Mesothelial cell of epicardium (in vitro differentiated cells): ENCODE data around the gene TSHZ1. TPM values are rescaled to one million over a fixed set of nuclear protein-coding genes. Genes with fewer than 3 reads are reported as not detected.

ENCODE experiments used
- DNase-seq, 2 experiments: peaks; one replicate each; pipeline ENCODE4 v3.0.0; 2021; ENCODE audit warnings: low spot score in 2 of 2; ENCODE audit not compliant: unreplicated experiment in 2 of 2
- H3K27ac Mint-ChIP-seq: 2 replicates; pipeline ENCODE4 v1.8.0; 2021; ENCODE audit warnings: mixed read lengths
- H3K27me3 Mint-ChIP-seq: 2 replicates; pipeline ENCODE4 v1.8.0; 2021; ENCODE audit warnings: low read depth, mixed read lengths
- H3K36me3 Mint-ChIP-seq: 2 replicates; pipeline ENCODE4 v1.8.0; 2021; ENCODE audit warnings: mixed read lengths
- H3K4me1 Mint-ChIP-seq: 2 replicates; pipeline ENCODE4 v1.8.0; 2021; ENCODE audit warnings: mixed read lengths
- H3K4me3 Mint-ChIP-seq: 2 replicates; pipeline ENCODE4 v1.8.0; 2021; ENCODE audit warnings: mild to moderate bottlenecking, moderate library complexity, mixed read lengths
- H3K9me3 Mint-ChIP-seq: 2 replicates; pipeline ENCODE4 v1.8.0; 2021; ENCODE audit warnings: mixed read lengths
- CTCF ChIP-seq: fragments of 200-600 bp; sonication (generic); IDR thresholded peaks from one replicate; pipeline ENCODE4 v1.5.0; 2021; ENCODE audit warnings: antibody characterized with exemption; ENCODE audit not compliant: unreplicated experiment
- total RNA-seq: library from RNA; stranded (reverse); gene quantifications from 3 replicates; pipeline ENCODE4 v1.2.1, GENCODE V29; 2021

TSHZ1 gene
- total RNA-seq, 1 donor from 2014 or later = 48.6 TPM

GRCh38 chr18:75216911-75217689 is 6.5 kb downstream of the TSHZ1 start:
- TF ChIP-seq CTCF = no peak
- Mint-ChIP-seq H3K27me3 (no peaks in the 10 kb centered on the region), H3K27ac (peak overlapping the region; percentile 93), H3K4me3 (no peak overlapping the region), H3K9me3 (no peaks in the 10 kb centered on the region), H3K4me1 (peaks cover 88% of the 10 kb centered on the region), H3K36me3 (no peaks in the 10 kb centered on the region)
- no peak for DNase-seq

GRCh38 chr18:75218065-75218923 is 7.7 kb downstream of the TSHZ1 start:
- no peak for TF ChIP-seq CTCF
- H3K27me3 Mint-ChIP-seq = no peaks in the 10 kb centered on the region
- H3K9me3 Mint-ChIP-seq = no peaks in the 10 kb centered on the region
- H3K4me3 Mint-ChIP-seq = no peak overlapping the region
- H3K4me1 Mint-ChIP-seq = peaks cover 90% of the 10 kb centered on the region
- DNase-seq = no peak
- no peaks in the 10 kb centered on the region for H3K36me3 Mint-ChIP-seq
- peak overlapping the region; percentile 41 for H3K27ac Mint-ChIP-seq

- H3K27ac Mint-ChIP-seq = peak overlapping the region; percentile 54
- H3K27me3 Mint-ChIP-seq = no peaks in the 10 kb centered on the region
- H3K4me1 Mint-ChIP-seq = peaks cover 91% of the 10 kb centered on the region
- no peak for DNase-seq
- H3K36me3 Mint-ChIP-seq = no peaks in the 10 kb centered on the region
- no peak overlapping the region for H3K4me3 Mint-ChIP-seq
- no peak for TF ChIP-seq CTCF
- no peaks in the 10 kb centered on the region for H3K9me3 Mint-ChIP-seq
These were observed 9.3 kb downstream of the TSHZ1 start for GRCh38 chr18:75219745-75220375.

GRCh38 chr18:75220551-75221355 is 10.2 kb downstream of the TSHZ1 start:
- DNase-seq = no peak
- Mint-ChIP-seq H3K9me3 (no peaks in the 10 kb centered on the region), H3K36me3 (no peaks in the 10 kb centered on the region), H3K4me1 (peaks cover 90% of the 10 kb centered on the region), H3K27ac (peak overlapping the region; percentile 60), H3K27me3 (no peaks in the 10 kb centered on the region), H3K4me3 (no peak overlapping the region)
- TF ChIP-seq CTCF = no peak

- no peak for TF ChIP-seq CTCF
- no peak for DNase-seq
- Mint-ChIP-seq H3K4me1 (peaks cover 93% of the 10 kb centered on the region), H3K4me3 (no peak overlapping the region), H3K9me3 (no peaks in the 10 kb centered on the region), H3K36me3 (no peaks in the 10 kb centered on the region), H3K27me3 (no peaks in the 10 kb centered on the region), H3K27ac (no peak overlapping the region)
These were observed 10.8 kb downstream of the TSHZ1 start for GRCh38 chr18:75221397-75221796.
